Measurements from ENCODE around the gene ZBTB26.

Gene ZBTB26

DNA sequence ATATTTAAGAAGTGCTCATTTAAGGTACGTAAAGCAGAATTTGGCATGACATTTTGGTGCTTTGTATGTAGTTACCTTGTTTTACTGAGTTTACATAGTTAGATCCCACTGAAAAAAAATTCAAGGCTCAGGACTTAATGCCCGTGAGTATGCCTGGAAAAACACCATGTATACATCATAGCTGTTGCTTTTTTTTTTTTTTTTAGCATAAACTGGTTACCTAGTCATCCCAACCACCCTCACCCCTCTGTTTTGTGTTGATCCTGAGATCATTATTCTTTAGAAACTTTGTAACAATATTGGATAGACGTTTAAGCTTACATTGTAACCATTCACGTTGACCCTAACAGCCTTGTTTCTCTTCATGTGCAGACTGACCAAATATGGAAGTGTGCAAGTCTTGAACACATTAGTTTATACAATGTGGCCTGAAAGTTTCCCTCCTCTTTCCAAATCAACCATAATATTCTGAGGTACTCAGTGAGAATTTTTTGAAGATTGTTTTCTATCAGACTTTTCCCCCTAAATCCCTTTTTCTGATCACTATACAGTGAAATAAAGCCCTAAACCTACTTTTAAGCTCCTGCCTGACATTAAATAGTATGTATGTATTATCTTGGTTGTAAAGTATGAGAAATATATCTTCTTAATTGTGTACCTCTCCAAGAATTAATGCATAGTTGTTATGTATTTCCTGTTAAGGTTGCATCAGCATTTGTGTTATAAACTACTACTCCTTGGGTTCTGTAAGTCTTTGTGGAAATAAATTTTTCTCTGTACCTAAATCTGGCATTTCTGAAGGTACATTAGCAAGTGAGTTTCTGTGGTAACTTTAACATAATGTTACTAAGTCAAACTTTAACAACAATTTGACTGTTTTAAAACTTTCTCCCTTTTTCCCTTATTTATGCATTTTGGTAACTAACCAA lies 13.9 kb upstream of the ZBTB26 start:
- H3K27me3 ChIP-seq (ENCODE audit: control insufficient read depth, insufficient read depth, low read length) = no peaks in the 10 kb centered on the region
- no peak overlapping the region for H3K4me3 ChIP-seq (ENCODE audit: low read length)
- no peak overlapping the region for H3K9ac ChIP-seq (ENCODE audit: low read depth, low read length)
- H3K4me1 ChIP-seq (ENCODE audit: control insufficient read depth, insufficient read depth, low read length) = peaks cover 4% of the 10 kb centered on the region
- H3K36me3 ChIP-seq (ENCODE audit: insufficient read depth, low read length) = peaks cover 4% of the 10 kb centered on the region
- no peak overlapping the region for H3K4me2 ChIP-seq (ENCODE audit: low read length)
- no peaks in the 10 kb centered on the region for H3K9me3 ChIP-seq (replicated peaks; ENCODE audit: low read length)

DNA sequence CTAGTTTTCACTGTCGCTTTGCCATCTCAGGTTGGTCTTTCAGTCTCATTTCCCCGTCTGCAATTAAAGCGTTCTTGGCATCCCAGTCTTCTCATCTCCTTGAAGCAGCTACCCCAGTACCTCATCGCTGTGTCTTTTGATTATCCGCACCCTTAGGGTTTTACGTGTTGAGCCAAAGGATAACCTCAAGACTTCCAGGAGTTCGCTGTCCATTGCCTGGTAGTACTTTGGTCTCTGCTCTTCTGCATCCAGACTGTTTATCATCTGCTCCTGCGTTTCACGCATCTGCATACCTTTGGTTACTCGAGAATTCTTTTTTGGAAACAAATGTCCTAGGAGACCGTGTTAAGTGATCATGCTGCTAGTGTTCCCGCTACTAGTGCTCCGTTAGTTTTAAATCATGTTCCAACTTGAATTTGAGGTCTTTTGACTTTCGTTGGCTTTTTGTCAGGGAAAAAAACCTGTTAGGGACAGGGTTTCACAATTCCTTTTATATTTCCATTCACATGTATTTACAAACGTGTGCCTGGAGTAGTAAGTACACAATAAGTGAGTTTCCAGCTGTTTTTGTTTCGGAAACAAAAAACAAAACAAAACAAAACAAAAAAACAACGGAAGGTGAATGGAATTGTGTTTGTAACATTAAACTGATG lies 10.4 kb upstream of the ZBTB26 start:
- peaks cover 6% of the 10 kb centered on the region for H3K4me1 ChIP-seq (ENCODE audit: control insufficient read depth, insufficient read depth, low read length)
- peak overlapping the region; percentile 90 for H3K4me2 ChIP-seq (ENCODE audit: low read length)
- no peaks in the 10 kb centered on the region for H3K27me3 ChIP-seq (ENCODE audit: control insufficient read depth, insufficient read depth, low read length)
- peaks cover 8% of the 10 kb centered on the region for H3K36me3 ChIP-seq (ENCODE audit: insufficient read depth, low read length)
- H3K9ac ChIP-seq (ENCODE audit: low read depth, low read length) = peak overlapping the region; percentile 91
- H3K4me3 ChIP-seq (ENCODE audit: low read length) = peak overlapping the region; percentile 94
- no peaks in the 10 kb centered on the region for H3K9me3 ChIP-seq (replicated peaks; ENCODE audit: low read length)

GRCh38 chr9:122940749-122941581 lies 9.7 kb upstream of the ZBTB26 start, which contains the start of gene RABGAP1:
Gene RABGAP1, plus strand, starts transcription at chr9:122941020. Its CDS starts 16,040 bp downstream, at chr9:122957060.
- peaks cover 6% of the 10 kb centered on the region for H3K4me1 ChIP-seq (ENCODE audit: control insufficient read depth, insufficient read depth, low read length)
- no peaks in the 10 kb centered on the region for H3K9me3 ChIP-seq (replicated peaks; ENCODE audit: low read length)
- H3K4me2 ChIP-seq (ENCODE audit: low read length) = peak within 1 kb of the TSS; percentile 90
- no peaks in the 10 kb centered on the region for H3K27me3 ChIP-seq (ENCODE audit: control insufficient read depth, insufficient read depth, low read length)
- peaks cover 13% of the 10 kb centered on the region for H3K36me3 ChIP-seq (ENCODE audit: insufficient read depth, low read length)
- H3K4me3 ChIP-seq (ENCODE audit: low read length) = peak within 1 kb of the TSS; percentile 94
- peak within 1 kb of the TSS; percentile 91 for H3K9ac ChIP-seq (ENCODE audit: low read depth, low read length)

DNA sequence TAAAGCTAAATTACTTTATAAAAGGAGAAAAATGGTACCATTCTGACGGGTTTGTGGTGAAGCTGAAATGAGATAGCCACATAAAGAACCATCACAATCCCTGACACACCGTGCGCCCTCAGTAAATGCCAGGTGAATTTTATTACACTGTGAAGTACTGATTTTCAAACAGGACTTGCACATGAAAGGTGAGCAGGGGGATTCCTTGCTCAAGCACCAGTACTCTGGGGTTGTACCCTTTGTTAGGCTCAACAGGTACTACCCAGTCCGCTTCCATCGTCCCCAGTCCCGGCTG lies 9.1 kb upstream of the ZBTB26 start:
- Histone ChIP-seq H3K9ac (ENCODE audit: low read depth, low read length) (peak overlapping the region; percentile 17), H3K27me3 (ENCODE audit: control insufficient read depth, insufficient read depth, low read length) (no peaks in the 10 kb centered on the region), H3K9me3 (replicated peaks; ENCODE audit: low read length) (no peaks in the 10 kb centered on the region), H3K4me1 (ENCODE audit: control insufficient read depth, insufficient read depth, low read length) (peaks cover 6% of the 10 kb centered on the region), H3K4me3 (ENCODE audit: low read length) (peak overlapping the region; percentile 65), H3K4me2 (ENCODE audit: low read length) (peak overlapping the region; percentile 79), H3K36me3 (ENCODE audit: insufficient read depth, low read length) (peaks cover 13% of the 10 kb centered on the region)

GRCh38 chr9:122939601-122940000 lies 8.3 kb upstream of the ZBTB26 start:
- Histone ChIP-seq H3K9ac (ENCODE audit: low read depth, low read length) (no peak overlapping the region), H3K27me3 (ENCODE audit: control insufficient read depth, insufficient read depth, low read length) (no peaks in the 10 kb centered on the region), H3K36me3 (ENCODE audit: insufficient read depth, low read length) (peaks cover 13% of the 10 kb centered on the region), H3K4me2 (ENCODE audit: low read length) (no peak overlapping the region), H3K4me1 (ENCODE audit: control insufficient read depth, insufficient read depth, low read length) (peaks cover 6% of the 10 kb centered on the region), H3K9me3 (replicated peaks; ENCODE audit: low read length) (no peaks in the 10 kb centered on the region), H3K4me3 (ENCODE audit: low read length) (no peak overlapping the region)

DNA sequence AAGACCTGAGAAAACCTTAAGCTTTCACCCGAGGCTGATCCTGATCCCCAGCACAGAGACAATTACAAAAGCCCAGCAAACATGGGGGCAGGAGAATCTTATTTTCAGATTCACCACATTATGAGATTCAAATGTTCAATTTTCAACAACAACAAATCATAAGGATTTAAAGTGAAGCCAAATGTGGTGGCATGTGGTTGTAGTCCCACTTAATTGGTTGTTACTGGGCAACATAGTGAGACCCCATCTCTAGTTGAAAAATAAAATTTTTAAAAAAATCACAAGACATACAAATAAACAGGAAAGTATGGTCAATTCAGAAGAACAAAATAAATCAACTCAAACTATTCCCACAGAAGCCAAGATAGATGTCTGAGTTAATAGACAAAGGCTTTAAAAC lies 5.6 kb upstream of the ZBTB26 start:
- Histone ChIP-seq H3K4me1 (ENCODE audit: control insufficient read depth, insufficient read depth, low read length) (peaks cover 9% of the 10 kb centered on the region), H3K27me3 (ENCODE audit: control insufficient read depth, insufficient read depth, low read length) (no peaks in the 10 kb centered on the region), H3K9ac (ENCODE audit: low read depth, low read length) (no peak overlapping the region), H3K9me3 (replicated peaks; ENCODE audit: low read length) (no peaks in the 10 kb centered on the region), H3K4me3 (ENCODE audit: low read length) (no peak overlapping the region), H3K36me3 (ENCODE audit: insufficient read depth, low read length) (peaks cover 13% of the 10 kb centered on the region), H3K4me2 (ENCODE audit: low read length) (no peak overlapping the region)

DNA sequence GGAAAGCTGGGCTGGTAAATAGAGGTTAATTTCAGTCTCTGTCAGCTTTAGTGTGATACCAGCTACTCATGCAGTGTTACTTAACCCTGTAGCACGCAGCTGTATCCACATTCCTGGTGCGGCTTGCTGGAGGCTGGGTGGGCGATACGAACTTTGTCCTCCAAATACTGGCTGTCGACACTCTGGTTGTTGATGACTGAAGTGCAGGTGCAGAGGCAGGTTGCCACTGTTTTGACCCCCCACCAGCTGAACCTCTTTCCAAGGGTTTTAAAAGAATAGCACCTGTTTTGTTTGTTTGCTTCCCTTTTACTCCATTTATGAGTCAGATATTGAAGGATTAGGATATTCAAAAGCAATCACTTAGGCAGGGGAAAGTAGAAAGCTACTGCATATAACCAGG lies 5.2 kb upstream of the ZBTB26 start:
- H3K9me3 ChIP-seq (replicated peaks; ENCODE audit: low read length) = no peaks in the 10 kb centered on the region
- no peak overlapping the region for H3K4me2 ChIP-seq (ENCODE audit: low read length)
- no peak overlapping the region for H3K9ac ChIP-seq (ENCODE audit: low read depth, low read length)
- H3K4me1 ChIP-seq (ENCODE audit: control insufficient read depth, insufficient read depth, low read length) = peaks cover 9% of the 10 kb centered on the region
- H3K36me3 ChIP-seq (ENCODE audit: insufficient read depth, low read length) = peaks cover 13% of the 10 kb centered on the region
- no peaks in the 10 kb centered on the region for H3K27me3 ChIP-seq (ENCODE audit: control insufficient read depth, insufficient read depth, low read length)
- no peak overlapping the region for H3K4me3 ChIP-seq (ENCODE audit: low read length)

DNA sequence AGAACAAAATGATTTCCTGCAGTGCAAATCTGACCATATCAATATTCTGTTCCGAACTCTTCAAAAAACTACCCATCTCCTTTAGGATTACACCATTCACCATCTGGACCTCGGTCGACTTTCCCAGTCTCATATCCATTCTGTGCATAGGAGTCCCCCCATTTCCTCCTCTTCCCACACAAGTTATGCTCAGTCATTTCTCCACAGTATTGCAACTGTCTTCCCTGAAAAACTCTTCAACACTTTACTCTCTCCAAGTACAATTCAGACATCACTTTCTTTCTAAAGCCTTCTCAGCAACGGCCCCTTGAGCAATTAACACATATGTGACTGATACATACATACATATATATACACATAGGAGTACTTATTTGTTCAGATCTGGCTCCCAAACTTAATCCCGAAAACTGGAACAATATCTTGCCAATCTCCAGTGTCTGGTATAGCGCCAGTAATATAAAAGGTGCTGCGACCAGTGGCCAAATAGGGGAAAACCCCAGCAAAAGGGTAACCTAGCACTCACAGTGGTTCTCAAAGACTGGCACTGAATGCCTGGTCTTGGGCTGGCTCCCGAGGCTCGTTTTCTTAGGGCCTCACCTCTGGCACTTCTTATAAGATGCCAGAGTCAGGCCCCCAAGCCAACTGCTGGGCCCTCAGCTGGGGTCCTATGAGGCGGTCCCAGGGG lies 629 bp downstream of the ZBTB26 start:
- peak overlapping the region; percentile 81 for H3K4me3 ChIP-seq (ENCODE audit: low read length)
- peaks cover 9% of the 10 kb centered on the region for H3K4me1 ChIP-seq (ENCODE audit: control insufficient read depth, insufficient read depth, low read length)
- H3K9ac ChIP-seq (ENCODE audit: low read depth, low read length) = peak overlapping the region; percentile 93
- H3K27me3 ChIP-seq (ENCODE audit: control insufficient read depth, insufficient read depth, low read length) = no peaks in the 10 kb centered on the region
- H3K36me3 ChIP-seq (ENCODE audit: insufficient read depth, low read length) = no peaks in the 10 kb centered on the region
- H3K4me2 ChIP-seq (ENCODE audit: low read length) = peak overlapping the region; percentile 82
- H3K9me3 ChIP-seq (replicated peaks; ENCODE audit: low read length) = no peaks in the 10 kb centered on the region

- peak overlapping the region; percentile 81 for H3K4me3 ChIP-seq (ENCODE audit: low read length)
- no peaks in the 10 kb centered on the region for H3K27me3 ChIP-seq (ENCODE audit: control insufficient read depth, insufficient read depth, low read length)
- H3K9me3 ChIP-seq (replicated peaks; ENCODE audit: low read length) = no peaks in the 10 kb centered on the region
- H3K4me2 ChIP-seq (ENCODE audit: low read length) = peak overlapping the region; percentile 82
- peaks cover 9% of the 10 kb centered on the region for H3K4me1 ChIP-seq (ENCODE audit: control insufficient read depth, insufficient read depth, low read length)
- no peak overlapping the region for H3K9ac ChIP-seq (ENCODE audit: low read depth, low read length)
- H3K36me3 ChIP-seq (ENCODE audit: insufficient read depth, low read length) = no peaks in the 10 kb centered on the region
Measured at GRCh38 chr9:122929796-122930354, 1.4 kb downstream of the ZBTB26 start.

- Histone ChIP-seq H3K4me1 (ENCODE audit: control insufficient read depth, insufficient read depth, low read length) (no peaks in the 10 kb centered on the region), H3K36me3 (ENCODE audit: insufficient read depth, low read length) (peaks cover 4% of the 10 kb centered on the region), H3K4me2 (ENCODE audit: low read length) (no peak overlapping the region), H3K9ac (ENCODE audit: low read depth, low read length) (no peak overlapping the region), H3K27me3 (ENCODE audit: control insufficient read depth, insufficient read depth, low read length) (no peaks in the 10 kb centered on the region), H3K9me3 (replicated peaks; ENCODE audit: low read length) (no peaks in the 10 kb centered on the region), H3K4me3 (ENCODE audit: low read length) (no peak overlapping the region)
Measured at GRCh38 chr9:122923947-122924346, 7.4 kb downstream of the ZBTB26 start.
